ENCODE data around the gene RAPSN. TPM values are rescaled to one million over a fixed set of nuclear protein-coding genes. Genes with fewer than 3 reads are reported as not detected.

Gene RAPSN
- total RNA-seq, 3 donors from 2014 or later = 0.64 TPM; not detected in 2

GRCh38 chr11:47477323-47477722 is 28.4 kb upstream of the RAPSN start:
- no peaks in the 10 kb centered on the region for H3K27me3 ChIP-seq
- H3K4me1 ChIP-seq = no peaks in the 10 kb centered on the region
- H3K36me3 ChIP-seq = peaks cover 8% of the 10 kb centered on the region
- H3K4me3 ChIP-seq = no peak overlapping the region
- TF ChIP-seq POLR2AphosphoS5 (IDR thresholded peaks at IDR 0.05) (no peak), CTCF (IDR thresholded peaks at IDR 0.05) (no peak), POLR2A (IDR thresholded peaks at IDR 0.05) (no peak)
- intact Hi-C loops (cut with DNase I; ENCODE audit: low total_unique reads) = no loop called here
- no peaks in the 10 kb centered on the region for H3K9me3 ChIP-seq
- no peak overlapping the region for H3K27ac ChIP-seq
- no peak for DNase-seq (ENCODE audit: low spot score in 2 of 2)

- Histone ChIP-seq H3K9me3 (no peaks in the 10 kb centered on the region), H3K27ac (no peak overlapping the region), H3K27me3 (no peaks in the 10 kb centered on the region), H3K36me3 (peaks cover 6% of the 10 kb centered on the region), H3K4me3 (no peak overlapping the region), H3K4me1 (peaks cover 0 to 14% of the 10 kb centered on the region in 2 donors)
- DNase-seq (ENCODE audit: low spot score in 2 of 2) = no peak
- intact Hi-C loops (cut with DNase I; ENCODE audit: low total_unique reads) = no loop called here
- TF ChIP-seq POLR2AphosphoS5 (IDR thresholded peaks at IDR 0.05) (no peak), POLR2A (IDR thresholded peaks at IDR 0.05) (no peak), CTCF (IDR thresholded peaks at IDR 0.05) (no peak)
Measured at GRCh38 chr11:47470671-47471070, 21.7 kb upstream of the RAPSN start.

GRCh38 chr11:47469361-47470179 is 20.6 kb upstream of the RAPSN start:
- intact Hi-C loops (cut with DNase I; ENCODE audit: low total_unique reads) = no loop called here
- peaks cover 0 to 14% of the 10 kb centered on the region in 2 donors for H3K4me1 ChIP-seq

GRCh38 chr11:47468598-47469214 is 19.8 kb upstream of the RAPSN start:
- intact Hi-C loops (cut with DNase I; ENCODE audit: low total_unique reads) = no loop called here
- Histone ChIP-seq H3K36me3 (peaks cover 6% of the 10 kb centered on the region), H3K4me3 (no peak overlapping the region), H3K27me3 (no peaks in the 10 kb centered on the region), H3K9me3 (no peaks in the 10 kb centered on the region), H3K4me1 (peaks cover 0 to 14% of the 10 kb centered on the region in 2 donors), H3K27ac (peak overlapping the region; percentile 48 to 68)
- DNase-seq (ENCODE audit: low spot score in 2 of 2) = no peak
- no peak for TF ChIP-seq CTCF (IDR thresholded peaks at IDR 0.05)
- no peak for TF ChIP-seq POLR2AphosphoS5 (IDR thresholded peaks at IDR 0.05)
- TF ChIP-seq POLR2A (IDR thresholded peaks at IDR 0.05) = no peak

More at GRCh38 chr11:47469361-47470179, 20.6 kb upstream of the RAPSN start:
- Histone ChIP-seq H3K4me3 (no peak overlapping the region), H3K9me3 (no peaks in the 10 kb centered on the region), H3K36me3 (peaks cover 6% of the 10 kb centered on the region), H3K27ac (peak overlapping the region; percentile 48 to 68), H3K27me3 (no peaks in the 10 kb centered on the region)
- no peak for DNase-seq (ENCODE audit: low spot score in 2 of 2)
- TF ChIP-seq POLR2AphosphoS5 (IDR thresholded peaks at IDR 0.05) (no peak), CTCF (IDR thresholded peaks at IDR 0.05) (no peak), POLR2A (IDR thresholded peaks at IDR 0.05) (no peak)

- Histone ChIP-seq H3K4me1 (peaks cover 0 to 14% of the 10 kb centered on the region in 2 donors), H3K9me3 (no peaks in the 10 kb centered on the region), H3K27ac (peak overlapping the region; percentile 77 to 89), H3K27me3 (no peaks in the 10 kb centered on the region), H3K4me3 (no peak overlapping the region), H3K36me3 (peaks cover 6% of the 10 kb centered on the region)
- DNase-seq (ENCODE audit: low spot score in 2 of 2) = no peak
- TF ChIP-seq POLR2AphosphoS5 (IDR thresholded peaks at IDR 0.05) = no peak
- TF ChIP-seq CTCF (IDR thresholded peaks at IDR 0.05) = no peak
- no peak for TF ChIP-seq POLR2A (IDR thresholded peaks at IDR 0.05)
- intact Hi-C loops (cut with DNase I; ENCODE audit: low total_unique reads) = no loop called here
Measured at GRCh38 chr11:47467357-47467756, 18.4 kb upstream of the RAPSN start.
